Subcutaneous adipose tissue (tissue), 4 donors: ENCODE data around the gene ADAM10. TPM values are rescaled to one million over a fixed set of nuclear protein-coding genes. Genes with fewer than 3 reads are reported as not detected.

ENCODE experiments used
- CTCF ChIP-seq: fragments of 450-650 bp; IDR thresholded peaks from one replicate; pipeline ENCODE4 v1.5.1; 2016; ENCODE audit warnings: low read depth, mild to moderate bottlenecking, control low read depth, antibody characterized with exemption, moderate library complexity
- total RNA-seq, 4 donors: library from RNA; depleted of rRNA; stranded (reverse); fragments of >200 nt; gene quantifications; one replicate each; pipeline ENCODE4 v1.1.0, GENCODE V29; 2016

ADAM10 gene
- total RNA-seq, 4 donors from 2014 or later: 55.4 to 105 (median 57.6) TPM

GRCh38 chr15:58627701-58628100 lies 121.8 kb downstream of the ADAM10 start:
- no peak for TF ChIP-seq CTCF

- TF ChIP-seq CTCF: no peak
Measured at GRCh38 chr15:58627046-58627445, 122.5 kb downstream of the ADAM10 start.

- TF ChIP-seq CTCF: no peak
Measured at GRCh38 chr15:58626378-58626777, 123.1 kb downstream of the ADAM10 start.

- TF ChIP-seq CTCF: no peak
Measured at GRCh38 chr15:58622877-58623276, 126.6 kb downstream of the ADAM10 start.

GRCh38 chr15:58616171-58616570 lies 133.3 kb downstream of the ADAM10 start:
- TF ChIP-seq CTCF: no peak

- TF ChIP-seq CTCF: no peak
Measured at GRCh38 chr15:58611731-58612676, 137.5 kb downstream of the ADAM10 start.

- no peak for TF ChIP-seq CTCF
Measured at GRCh38 chr15:58608711-58609110, 140.8 kb downstream of the ADAM10 start.
